DMS 273 (cell line): ENCODE results near the gene MTCH1.
"Not testable (repeated sequence)": the region's sequence is repeated elsewhere in the genome, so short reads cannot be mapped to it uniquely, and the experiment has no call there.

ENCODE experiments used
- DNase-seq: peaks from one replicate; lab custom pipeline; 2025; ENCODE audit not compliant: unreplicated experiment; lab: John Stamatoyannopoulos, UW

The MTCH1 gene

DNA sequence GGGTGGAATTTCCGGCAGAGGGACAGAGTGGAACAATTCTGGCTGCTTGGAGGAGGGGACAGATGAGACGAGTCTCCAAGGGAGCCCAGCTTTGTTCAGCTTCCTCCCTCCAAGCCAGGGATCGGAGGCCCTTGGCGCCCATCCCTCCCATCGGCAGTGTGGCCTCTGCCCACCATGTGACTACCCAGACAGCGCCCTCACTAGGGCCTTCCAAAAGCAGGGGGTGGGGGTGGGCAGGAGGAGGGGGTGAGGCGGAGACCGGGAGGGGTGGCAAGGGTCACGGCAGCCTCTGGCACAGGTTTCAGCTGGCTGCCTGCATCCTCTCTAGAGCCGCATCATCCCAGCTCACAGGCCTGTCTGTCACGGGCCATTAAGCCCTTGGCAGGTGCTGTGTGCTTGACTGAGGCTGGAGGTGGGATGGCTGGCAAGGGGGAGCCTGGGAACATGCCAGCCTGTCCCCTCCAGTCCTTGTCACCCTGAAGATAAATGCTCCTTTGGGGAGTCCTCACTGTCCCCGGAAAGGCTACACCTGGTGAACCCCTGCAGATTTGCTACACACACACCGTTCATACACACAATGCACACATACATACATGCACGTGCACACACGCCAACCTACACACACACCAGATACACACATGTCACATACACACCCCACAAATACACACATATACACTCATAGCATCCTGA lies 13.2 kb upstream of the MTCH1 start:
- DNase-seq: no peak

DNA sequence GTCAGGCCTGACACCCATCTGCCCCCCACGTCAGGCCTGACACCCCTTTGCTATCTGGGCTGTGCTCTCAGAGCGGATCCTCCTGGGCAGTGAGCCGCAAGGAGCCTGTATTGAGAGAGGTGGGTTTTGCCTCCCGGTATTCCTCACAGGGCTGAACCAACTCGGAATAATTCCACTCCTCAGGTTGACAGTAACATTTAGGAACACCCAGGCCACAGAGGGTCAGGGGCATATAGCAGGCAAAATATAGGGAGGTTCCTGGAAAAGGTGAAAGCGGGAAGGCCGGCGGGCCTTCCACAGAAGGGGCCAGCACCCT lies 12.7 kb upstream of the MTCH1 start:
- no peak for DNase-seq

DNA sequence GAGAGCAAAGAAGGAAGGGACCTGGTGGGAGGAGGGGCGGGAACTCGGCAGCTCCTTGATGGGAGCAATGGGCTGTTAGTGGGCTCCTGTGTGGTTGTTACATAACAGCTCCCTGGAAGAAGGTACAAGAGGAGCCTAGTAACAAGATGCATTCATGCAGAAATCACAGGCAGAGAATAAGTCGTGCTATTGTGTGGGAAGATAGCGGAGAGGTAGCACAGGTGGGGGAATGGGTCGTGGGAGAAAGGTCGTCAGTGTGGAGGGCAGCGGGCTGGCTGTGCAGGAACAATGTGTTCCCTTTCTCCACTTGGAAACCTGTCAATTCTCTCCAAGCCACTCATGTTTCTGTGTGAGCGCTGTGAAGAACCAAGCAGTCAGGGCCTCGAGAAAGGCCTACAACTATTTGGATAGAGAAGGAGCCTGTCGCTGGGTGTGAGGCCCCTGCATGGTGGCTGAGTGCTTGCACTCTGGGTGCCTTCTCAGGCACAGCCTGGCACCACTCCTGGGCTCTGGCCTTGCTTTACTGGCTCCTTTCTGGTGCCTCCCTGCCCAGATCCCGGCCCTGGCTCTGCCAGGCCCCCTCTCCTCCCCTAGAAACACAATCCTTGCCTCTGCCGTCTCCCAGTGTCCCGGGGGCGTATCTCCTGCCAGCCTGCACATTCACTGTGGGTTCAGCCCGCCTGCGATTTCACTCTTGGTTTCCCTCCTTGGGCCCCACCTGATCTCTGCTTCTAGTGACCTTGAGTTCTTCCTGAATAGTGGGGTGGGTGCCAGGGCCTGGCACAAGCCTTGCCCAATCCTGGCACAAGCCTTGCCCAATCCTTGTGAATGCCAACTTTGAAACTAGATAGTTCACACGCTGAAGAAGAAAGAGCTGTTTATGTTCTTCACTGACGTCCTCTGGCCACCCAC lies 12.1 kb upstream of the MTCH1 start:
- no peak for DNase-seq

- DNase-seq: not testable (repeated sequence)
Observed at GRCh38 chr6:36990401-36990800, 4.4 kb upstream of the MTCH1 start.

GRCh38 chr6:36989264-36989663 lies 3.3 kb upstream of the MTCH1 start:
- no peak for DNase-seq

GRCh38 chr6:36986704-36987047 lies 680 bp upstream of the MTCH1 start:
- no peak for DNase-seq

DNA sequence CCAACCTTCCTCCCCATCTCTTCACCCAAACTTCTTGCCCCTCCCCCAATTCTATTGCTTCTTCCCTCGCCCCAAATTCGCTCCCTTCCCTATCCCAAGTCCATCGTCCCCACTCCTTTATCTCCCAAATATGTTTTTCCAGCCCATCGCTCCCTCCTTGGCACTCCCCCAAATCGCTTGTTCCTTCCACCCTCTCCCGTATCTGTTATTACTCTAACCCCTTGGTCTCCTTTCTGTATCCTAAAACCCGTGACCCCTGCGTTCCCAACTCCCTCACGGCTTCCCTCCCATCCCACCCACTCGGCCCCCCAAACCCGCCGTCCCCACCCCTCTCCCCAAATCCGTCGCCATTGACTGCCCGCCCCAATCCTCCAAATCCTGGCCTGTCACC lies 584 bp downstream of the MTCH1 start:
- peak; percentile 36 for DNase-seq

GRCh38 chr6:36984581-36985416 lies 1.2 kb downstream of the MTCH1 start:
- DNase-seq: peak; percentile 49

- DNase-seq: no peak
Observed at GRCh38 chr6:36983538-36983937, 2.5 kb downstream of the MTCH1 start.

GRCh38 chr6:36980876-36981619 lies 4.9 kb downstream of the MTCH1 start:
- peak; percentile 52 for DNase-seq

DNA sequence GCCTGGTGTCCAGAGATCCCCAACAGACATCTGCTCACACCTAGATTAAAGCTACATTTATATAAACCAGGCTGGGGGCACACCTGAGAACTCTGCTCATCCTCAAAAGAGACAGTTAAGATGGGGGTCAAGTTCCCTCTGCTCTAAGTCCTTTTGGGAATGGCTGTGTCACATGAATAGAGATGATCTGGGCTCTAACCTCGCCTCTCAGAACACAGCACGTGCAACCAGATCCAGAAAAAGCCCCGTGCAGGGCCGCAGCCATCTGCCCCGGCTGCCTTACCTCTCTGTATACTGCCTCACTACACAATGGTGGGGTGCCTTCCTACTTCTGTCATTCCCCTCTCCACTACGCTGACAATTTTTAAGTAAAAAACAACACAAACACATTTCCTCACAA lies 5.9 kb downstream of the MTCH1 start:
- peak; percentile 40 for DNase-seq

DNA sequence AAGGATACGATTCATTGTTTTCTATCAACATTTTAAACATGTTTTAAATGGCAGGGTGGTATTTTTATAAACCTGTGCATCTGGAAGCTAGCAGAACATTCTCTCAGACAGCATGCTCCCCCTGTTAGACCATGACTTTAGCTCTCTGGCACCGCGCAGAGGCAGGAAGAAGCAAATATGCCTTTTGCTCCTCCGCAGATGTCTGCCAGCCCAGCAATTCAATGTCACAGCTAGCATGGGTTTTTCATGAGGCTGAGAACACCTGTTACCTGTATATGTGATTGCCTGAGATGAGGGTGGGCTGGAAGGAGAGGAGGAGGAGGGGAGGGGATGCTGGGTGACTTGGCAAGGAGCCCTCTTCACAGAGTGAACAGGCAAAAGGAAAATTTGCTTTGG lies 6.7 kb downstream of the MTCH1 start:
- peak; percentile 91 for DNase-seq

- peak; percentile 92 for DNase-seq
Observed at GRCh38 chr6:36978421-36979346, 7.3 kb downstream of the MTCH1 start.

DNA sequence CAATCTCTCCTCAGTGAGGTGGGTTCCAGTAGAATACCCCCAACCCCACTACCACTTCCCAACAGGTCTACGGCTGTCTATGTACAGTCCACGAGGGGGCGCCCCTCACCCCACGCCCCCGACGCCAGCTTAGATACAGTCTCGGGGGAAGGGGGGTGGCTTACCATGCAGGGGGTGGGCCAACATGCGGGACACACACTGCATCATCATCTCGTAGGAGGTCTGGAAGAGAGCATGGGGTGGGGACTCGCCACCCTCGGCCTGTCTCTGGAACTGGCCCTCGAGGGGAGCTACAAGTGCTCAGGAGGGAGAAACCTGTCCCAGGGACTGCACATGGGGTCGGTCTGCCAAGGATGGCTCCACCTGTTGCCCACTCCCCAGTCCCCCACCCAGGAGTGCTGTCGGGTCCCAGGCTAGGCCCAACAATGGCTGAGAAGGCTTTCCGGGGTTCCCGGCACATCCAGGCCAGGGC lies 8.5 kb downstream of the MTCH1 start:
- DNase-seq: peak; percentile 20

DNA sequence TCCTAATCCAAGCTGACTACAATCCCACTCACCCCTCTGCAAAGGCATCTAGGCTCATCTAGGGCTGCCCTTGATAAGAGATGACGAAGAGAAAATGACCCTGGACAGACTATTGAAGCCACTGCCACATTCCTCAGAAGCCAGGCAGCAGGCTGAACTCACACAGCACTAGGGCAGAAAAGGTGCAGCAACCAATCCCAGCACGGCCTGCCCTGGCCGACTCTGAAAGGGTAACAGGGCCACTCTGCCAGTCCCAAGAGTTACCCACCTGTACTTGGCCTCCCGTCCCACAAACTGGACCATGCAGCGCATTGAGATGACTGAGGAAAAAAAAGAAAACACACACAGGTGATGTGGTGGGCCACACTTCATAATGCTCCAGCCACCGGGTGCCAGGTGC lies 9.1 kb downstream of the MTCH1 start:
- no peak for DNase-seq

- DNase-seq: no peak
Observed at GRCh38 chr6:36976509-36976908, 9.5 kb downstream of the MTCH1 start.

GRCh38 chr6:36976007-36976264 lies 10.1 kb downstream of the MTCH1 start:
- no peak for DNase-seq

GRCh38 chr6:36975231-36976006 lies 10.6 kb downstream of the MTCH1 start:
- no peak for DNase-seq

- no peak for DNase-seq
Observed at GRCh38 chr6:36973647-36974046, 12.3 kb downstream of the MTCH1 start.
